Esophagus muscularis mucosa (tissue), 4 donors: ENCODE results near the gene CYP46A1. TPM values are rescaled to one million over a fixed set of nuclear protein-coding genes. Genes with fewer than 3 reads are reported as not detected.
A peak's percentile ranks its signal among the peaks of the same experiment; 100 is the strongest.

Source experiments
- DNase-seq: peaks from one replicate; pipeline ENCODE4 v3.0.0-alpha.2; 2017; ENCODE audit errors: extremely low spot score
- H3K27ac ChIP-seq, 4 donors: fragments of 200-600 bp; sonication (generic); replicated peaks in 1 of 4; 1 replicate in 3 of 4; 2 replicates in 1 of 4; pipeline ENCODE4 v1.5.1; 2016 to 2019; ENCODE audit warnings: mild to moderate bottlenecking in 1 of 4
- H3K27me3 ChIP-seq, 4 donors: fragments of 200-600 bp; sonication (generic); one replicate each; pipeline versions ENCODE4 v1.5.1 to v1.6.0; 2016 to 2019
- H3K36me3 ChIP-seq, 4 donors: fragments of 200-600 bp; sonication (generic); one replicate each; pipeline ENCODE4 v1.5.1; 2016 to 2019
- H3K4me1 ChIP-seq, 4 donors: fragments of 200-600 bp; sonication (generic); one replicate each; pipeline ENCODE4 v1.5.1; 2016 to 2019
- H3K4me3 ChIP-seq, 4 donors: fragments of 200-600 bp; sonication (generic); 1 replicate in 2 of 4; 2 replicates in 2 of 4; pipeline ENCODE4 v1.5.1; 2016 to 2019; ENCODE audit warnings: mild to moderate bottlenecking in 4 of 4, moderate library complexity in 1 of 4
- H3K9me3 ChIP-seq, 4 donors: fragments of 200-600 bp; sonication (generic); 1 replicate in 3 of 4; 2 replicates in 1 of 4; pipeline ENCODE4 v1.5.1; 2016 to 2019
- EP300 ChIP-seq: sonication (generic); formaldehyde crosslinking; IDR thresholded peaks from one replicate; pipeline ENCODE4 v1.6.1; 2017; ENCODE audit warnings: antibody characterized with exemption
- POLR2A ChIP-seq: fragments of 450-650 bp; IDR thresholded peaks from one replicate; pipeline ENCODE4 v1.6.1; 2017; ENCODE audit warnings: antibody characterized with exemption, moderate library complexity, mild to moderate bottlenecking, low read depth
- POLR2AphosphoS5 ChIP-seq, 2 donors: sonication (generic); formaldehyde crosslinking; IDR thresholded peaks; one replicate each; pipeline ENCODE4 v1.6.1; 2017; ENCODE audit warnings: antibody characterized with exemption in 2 of 2
- WGBS: methylation state at CpG from one replicate; pipeline ENCODE4 v1.1.5; 2018; 5-methylcytosine and 5-hydroxymethylcytosine counted together
- intact Hi-C: fragments of 100-400 bp; cut with DNase I; formaldehyde crosslinking; loops from one replicate; pipeline ENCODE4 v1.15.1; 2023
- total RNA-seq, 4 donors: library from RNA; depleted of rRNA; stranded (reverse); fragments of >200 nt; gene quantifications; one replicate each; pipeline versions ENCODE4 v1.1.0 to v1.2.1, GENCODE V29; 2016
- TF ChIP-seq, protein P1 (sequence below), 3 experiments: fragments of 200-600 bp in 2 of 3; fragments of 450-650 bp in 1 of 3; sonication (generic) in 2 of 3; IDR thresholded peaks; one replicate each; pipeline ENCODE4 v1.5.1; 2017 to 2019; ENCODE audit warnings: antibody characterized with exemption in 3 of 3, mild to moderate bottlenecking in 2 of 3, moderate library complexity in 1 of 3

Gene CYP46A1
- total RNA-seq, 4 donors from 2014 or later, result 1.2 to 2.5 (median 1.9) TPM

DNA sequence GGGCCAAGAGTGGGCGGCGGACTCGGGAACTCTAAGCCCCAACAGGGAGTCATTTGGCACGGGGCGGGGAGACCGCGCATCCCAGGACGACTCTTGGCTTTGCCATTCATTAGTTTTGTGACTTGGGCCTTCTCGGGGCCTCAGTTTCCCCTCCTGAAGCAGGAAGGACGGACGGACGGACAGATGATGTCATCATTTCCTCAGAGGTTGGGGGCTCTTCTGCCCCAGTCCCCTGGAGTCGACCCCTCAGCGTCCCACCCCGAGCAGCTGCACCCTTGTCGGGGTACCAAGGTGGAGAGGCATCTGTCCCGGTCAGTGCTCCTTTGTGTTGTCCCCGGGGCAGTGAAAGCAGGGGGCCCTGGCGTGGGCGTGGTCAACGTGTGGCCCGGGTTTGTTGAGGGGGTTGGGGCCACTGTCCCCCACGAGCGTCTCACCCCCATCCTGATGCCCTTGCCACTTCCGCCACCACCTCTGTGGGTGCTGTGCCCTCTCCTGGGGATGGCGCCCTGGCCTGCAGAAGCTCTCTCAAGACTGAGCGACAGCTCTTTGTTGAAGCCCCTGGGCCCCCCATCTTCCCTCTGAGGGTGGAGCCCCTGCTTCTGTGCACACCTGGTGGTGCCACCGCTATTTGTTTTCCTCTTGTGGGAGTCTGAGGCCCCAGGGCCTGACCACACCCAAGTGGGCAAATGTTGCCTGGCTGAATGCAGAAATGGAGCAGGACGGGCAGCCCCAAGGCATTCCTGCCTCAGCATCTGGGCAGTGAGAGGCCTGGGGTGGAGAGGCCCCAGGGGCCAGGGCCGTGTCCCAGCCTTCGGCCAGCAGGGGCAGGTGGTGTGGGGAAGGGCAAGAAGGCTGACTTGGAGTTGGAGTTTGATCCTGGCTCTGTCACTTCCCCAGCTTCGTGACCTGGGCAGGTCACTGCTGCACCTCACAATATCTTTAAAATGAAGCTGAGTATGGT is 38.3 kb upstream of the CYP46A1 start:
- intact Hi-C loops, result no loop called here
- 65% methylated on average over 23 of the region's 32 CpGs for WGBS

DNA sequence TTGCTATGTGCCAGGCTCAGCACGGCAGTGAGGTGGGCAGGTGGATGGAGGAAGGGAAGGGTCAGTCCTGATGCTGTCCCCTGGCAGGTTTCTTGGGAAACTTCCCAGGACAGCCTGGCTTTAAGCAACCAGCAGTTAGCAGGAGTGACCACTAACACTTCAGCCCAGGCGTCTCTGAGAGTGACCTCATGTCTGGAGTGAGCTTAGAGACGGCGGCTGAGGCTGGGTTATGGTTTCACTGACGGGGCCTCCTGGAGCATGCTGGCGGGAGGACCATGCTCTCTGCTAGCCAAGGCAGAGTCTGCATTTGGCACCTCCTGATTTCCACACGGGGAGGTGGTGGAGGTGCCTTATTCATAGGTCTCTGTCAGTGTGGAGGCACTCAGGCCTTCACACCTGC is 36.7 kb upstream of the CYP46A1 start:
- DNase-seq, result no peak
- WGBS, result 92% methylated on average over 5 of the region's 7 CpGs
- TF ChIP-seq EP300, result no peak
- peaks cover 0 to 4% (median 0%) of the 10 kb centered on the region in 4 donors for H3K36me3 ChIP-seq
- no peak overlapping the region for H3K27ac ChIP-seq
- H3K4me3 ChIP-seq, result no peak overlapping the region
- H3K27me3 ChIP-seq, result peaks cover 0 to 13% (median 0%) of the 10 kb centered on the region in 4 donors
- H3K9me3 ChIP-seq, result no peaks in the 10 kb centered on the region
- intact Hi-C loops, result no loop called here
- H3K4me1 ChIP-seq, result peaks cover 7 to 20% (median 18%) of the 10 kb centered on the region in 4 donors

More for the DNA sequence above, 38.3 kb upstream of the CYP46A1 start:
- Histone ChIP-seq H3K27me3 (peaks cover 0 to 13% (median 0%) of the 10 kb centered on the region in 4 donors), H3K27ac (peak overlapping the region; percentile 5 to 73 (median 43)), H3K4me3 (peak overlapping the region; percentile 60 to 68 (median 64)), H3K36me3 (no peaks in the 10 kb centered on the region), H3K4me1 (peaks cover 7 to 20% (median 18%) of the 10 kb centered on the region in 4 donors), H3K9me3 (no peaks in the 10 kb centered on the region)
- no peak for DNase-seq
- TF ChIP-seq EP300, result no peak
- TF ChIP-seq, protein P1, sequence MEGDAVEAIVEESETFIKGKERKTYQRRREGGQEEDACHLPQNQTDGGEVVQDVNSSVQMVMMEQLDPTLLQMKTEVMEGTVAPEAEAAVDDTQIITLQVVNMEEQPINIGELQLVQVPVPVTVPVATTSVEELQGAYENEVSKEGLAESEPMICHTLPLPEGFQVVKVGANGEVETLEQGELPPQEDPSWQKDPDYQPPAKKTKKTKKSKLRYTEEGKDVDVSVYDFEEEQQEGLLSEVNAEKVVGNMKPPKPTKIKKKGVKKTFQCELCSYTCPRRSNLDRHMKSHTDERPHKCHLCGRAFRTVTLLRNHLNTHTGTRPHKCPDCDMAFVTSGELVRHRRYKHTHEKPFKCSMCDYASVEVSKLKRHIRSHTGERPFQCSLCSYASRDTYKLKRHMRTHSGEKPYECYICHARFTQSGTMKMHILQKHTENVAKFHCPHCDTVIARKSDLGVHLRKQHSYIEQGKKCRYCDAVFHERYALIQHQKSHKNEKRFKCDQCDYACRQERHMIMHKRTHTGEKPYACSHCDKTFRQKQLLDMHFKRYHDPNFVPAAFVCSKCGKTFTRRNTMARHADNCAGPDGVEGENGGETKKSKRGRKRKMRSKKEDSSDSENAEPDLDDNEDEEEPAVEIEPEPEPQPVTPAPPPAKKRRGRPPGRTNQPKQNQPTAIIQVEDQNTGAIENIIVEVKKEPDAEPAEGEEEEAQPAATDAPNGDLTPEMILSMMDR (IDR thresholded peaks at IDR 0.05), result no peak
- TF ChIP-seq POLR2AphosphoS5 (IDR thresholded peaks at IDR 0.05), result no peak
- no peak for TF ChIP-seq POLR2A

DNA sequence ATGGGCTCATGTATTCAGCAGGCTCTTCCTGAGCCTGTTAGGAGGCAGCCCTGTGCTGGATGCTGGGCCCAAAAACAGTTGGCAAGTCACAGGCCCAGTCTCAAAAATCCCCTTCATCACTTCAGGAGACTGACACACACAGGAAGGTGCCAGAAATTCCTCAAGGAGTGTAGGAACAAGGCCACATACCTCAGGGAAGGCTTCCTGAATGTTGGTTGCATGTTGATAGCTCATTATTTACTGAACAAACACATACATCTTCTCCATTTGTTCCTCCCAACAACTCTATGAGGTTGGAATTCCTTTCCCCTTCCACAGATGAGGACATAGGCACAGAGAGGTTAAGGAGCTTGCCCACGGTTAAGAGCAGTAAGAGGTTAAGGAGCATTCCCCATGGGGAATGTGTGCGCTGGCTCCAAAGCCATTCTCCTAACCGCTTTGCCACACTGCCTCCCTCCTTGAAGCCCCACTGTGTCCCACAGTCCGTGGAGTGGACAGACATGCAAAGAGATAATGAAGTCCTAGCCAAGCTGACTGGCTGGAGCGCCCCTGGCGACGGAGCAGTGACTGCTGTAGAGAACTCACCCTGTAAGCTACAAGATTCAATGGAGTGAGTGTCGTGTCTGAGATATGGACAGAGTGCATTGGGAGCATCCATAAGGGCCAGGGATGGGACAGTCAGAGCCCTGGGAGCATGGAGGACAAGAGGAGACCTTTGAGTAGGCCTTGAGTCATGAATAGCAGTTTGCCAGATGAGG is 35.9 kb upstream of the CYP46A1 start:
- intact Hi-C loops, result no loop called here
- TF ChIP-seq, protein P1 (IDR thresholded peaks at IDR 0.05), result no peak
- TF ChIP-seq EP300 (no peak), POLR2AphosphoS5 (IDR thresholded peaks at IDR 0.05) (no peak), POLR2A (no peak)
- WGBS, result 82% methylated on average over 7 of the region's 8 CpGs
- Histone ChIP-seq H3K9me3 (no peaks in the 10 kb centered on the region), H3K27me3 (peaks cover 0 to 13% (median 0%) of the 10 kb centered on the region in 4 donors), H3K36me3 (peaks cover 0 to 11% (median 0%) of the 10 kb centered on the region in 4 donors), H3K27ac (no peak overlapping the region), H3K4me3 (no peak overlapping the region), H3K4me1 (peaks cover 7 to 20% (median 18%) of the 10 kb centered on the region in 4 donors)
- no peak for DNase-seq

DNA sequence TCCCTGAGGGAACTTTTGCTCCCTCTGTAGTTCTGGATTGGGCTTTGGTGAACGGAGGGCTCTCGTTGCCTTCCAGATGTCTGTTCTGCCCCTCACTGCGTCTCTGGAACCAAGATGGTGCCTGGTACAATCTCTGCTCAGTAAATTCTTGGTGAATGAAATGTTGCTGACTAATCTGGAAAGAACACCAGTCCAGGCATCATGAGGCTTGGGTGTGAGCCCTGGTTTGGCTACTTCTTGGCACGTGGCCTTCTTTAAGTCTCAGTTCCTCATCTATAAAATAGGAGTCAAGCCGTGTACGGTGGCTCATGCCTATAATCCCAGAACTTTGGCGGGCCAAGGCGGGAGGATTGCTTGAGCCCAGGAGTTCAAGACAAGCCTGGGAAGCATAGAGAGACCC is 34.9 kb upstream of the CYP46A1 start:
- TF ChIP-seq POLR2A, result no peak
- no peak for TF ChIP-seq EP300
- TF ChIP-seq POLR2AphosphoS5 (IDR thresholded peaks at IDR 0.05), result no peak
- TF ChIP-seq, protein P1 (IDR thresholded peaks at IDR 0.05), result no peak
- DNase-seq, result no peak
- 77% methylated on average over 8 of the region's 8 CpGs for WGBS

More for the DNA sequence above, 34.9 kb upstream of the CYP46A1 start:
- Histone ChIP-seq H3K4me3 (no peak overlapping the region), H3K36me3 (peaks cover 0 to 11% (median 0%) of the 10 kb centered on the region in 4 donors), H3K27me3 (peaks cover 0 to 13% (median 0%) of the 10 kb centered on the region in 4 donors), H3K9me3 (no peaks in the 10 kb centered on the region), H3K4me1 (peaks cover 7 to 26% (median 23%) of the 10 kb centered on the region in 4 donors), H3K27ac (no peak overlapping the region)
- intact Hi-C loops, result no loop called here
